ENCODE data around the gene EP400.
"Not testable (repeated sequence)": the region's sequence is repeated elsewhere in the genome, so short reads cannot be mapped to it uniquely, and the experiment has no call there.

Gene EP400

GRCh38 chr12:132044661-132045412 lies 95.1 kb downstream of the EP400 start:
- CTCF ChIA-PET, result no interaction called here
- no peak for DNase-seq (ENCODE audit: extremely low spot score)
- TF ChIP-seq CTBP1 (IDR thresholded peaks at IDR 0.05; ENCODE audit: borderline replicate concordance) (no peak), ARNT (IDR thresholded peaks at IDR 0.05) (no peak), FOXM1 (IDR thresholded peaks at IDR 0.05; ENCODE audit: borderline replicate concordance) (no peak), FOXA1 (IDR thresholded peaks at IDR 0.05) (no peak), PKNOX1 (IDR thresholded peaks at IDR 0.05) (no peak), TARDBP (IDR thresholded peaks at IDR 0.05) (no peak), SUZ12 (IDR thresholded peaks at IDR 0.05) (no peak), L3MBTL2 (conservative IDR thresholded peaks at IDR 0.05) (no peak), FOXK2 (IDR thresholded peaks at IDR 0.05) (no peak), HDGF (IDR thresholded peaks at IDR 0.05; ENCODE audit: borderline replicate concordance) (no peak)
- POLR2A ChIA-PET, result no interaction called here

DNA sequence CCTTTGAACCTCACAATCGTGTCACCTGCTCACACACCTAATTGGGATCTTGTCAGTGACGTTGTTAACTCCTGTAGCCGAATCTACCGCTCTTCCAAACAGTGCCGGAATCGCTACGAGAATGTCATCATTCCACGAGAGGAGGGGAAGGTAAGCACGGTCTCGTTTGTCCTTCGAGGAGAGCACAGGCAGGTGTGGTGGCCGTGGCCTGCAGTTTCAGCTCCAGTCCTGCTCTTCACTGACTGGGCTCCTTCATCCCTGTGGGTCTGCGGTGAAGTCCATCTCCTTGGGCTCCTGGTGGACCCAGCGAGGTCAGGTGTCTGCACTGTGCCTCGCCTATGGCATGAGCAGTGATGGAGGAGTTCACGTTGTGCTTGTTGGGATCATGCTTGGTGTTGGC lies 96.0 kb downstream of the EP400 start:
- CTCF ChIA-PET, result no interaction called here
- POLR2A ChIA-PET, result no interaction called here
- TF ChIP-seq FOXK2 (IDR thresholded peaks at IDR 0.05) (no peak), LEF1 (IDR thresholded peaks at IDR 0.05; ENCODE audit: borderline replicate concordance) (no peak), PKNOX1 (IDR thresholded peaks at IDR 0.05) (no peak)
- no peak for DNase-seq (ENCODE audit: extremely low spot score)

DNA sequence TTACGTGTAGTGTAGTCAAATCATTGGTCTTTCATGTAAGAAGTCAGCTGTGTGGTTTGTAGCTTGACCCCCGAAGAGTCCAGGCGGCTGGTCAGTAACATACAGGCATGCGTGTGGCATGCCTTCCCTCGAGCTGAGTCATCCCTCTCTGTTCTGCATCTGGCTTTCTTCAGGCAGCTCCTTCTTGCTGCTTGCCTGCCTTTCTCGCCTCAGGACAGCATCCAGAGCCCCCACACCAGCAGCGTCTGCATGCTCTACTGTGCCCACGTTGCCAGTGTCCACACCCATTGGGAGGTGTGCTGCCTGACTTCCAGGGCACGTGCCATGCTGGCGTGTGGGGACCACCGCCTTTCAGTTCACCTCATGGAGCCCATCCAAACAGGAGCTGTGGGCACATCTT lies 96.8 kb downstream of the EP400 start:
- no peak for DNase-seq (ENCODE audit: extremely low spot score)
- CTCF ChIA-PET, result no interaction called here
- POLR2A ChIA-PET, result no interaction called here
- no peak for TF ChIP-seq FOXA1 (IDR thresholded peaks at IDR 0.05)
- no peak for TF ChIP-seq BHLHE40 (IDR thresholded peaks at IDR 0.05; ENCODE audit: borderline replicate concordance)
- no peak for TF ChIP-seq FOXK2 (IDR thresholded peaks at IDR 0.05)
- no peak for TF ChIP-seq ELF4 (IDR thresholded peaks at IDR 0.05)
- no peak for TF ChIP-seq PKNOX1 (IDR thresholded peaks at IDR 0.05)
- no peak for TF ChIP-seq NFRKB (IDR thresholded peaks at IDR 0.05)
- no peak for TF ChIP-seq LEF1 (IDR thresholded peaks at IDR 0.05; ENCODE audit: borderline replicate concordance)

DNA sequence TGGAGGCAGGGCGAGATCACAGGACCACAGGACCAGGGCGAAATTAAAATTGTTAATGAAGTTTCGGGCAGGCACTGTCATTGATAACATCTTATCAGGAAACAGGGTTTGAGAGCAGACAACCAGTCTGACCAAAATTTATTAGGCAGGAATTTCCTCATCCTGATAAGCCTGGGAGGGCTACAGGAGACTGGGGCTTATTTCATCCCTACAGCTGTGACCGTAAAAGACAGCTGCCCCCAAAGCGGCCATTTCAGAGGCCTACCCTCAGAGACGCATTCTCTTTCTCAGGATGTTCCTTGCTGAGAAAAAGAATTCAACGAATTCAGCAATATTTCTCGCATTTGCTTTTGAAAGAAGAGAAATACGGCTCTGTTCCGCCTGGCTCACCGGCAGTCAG lies 97.9 kb downstream of the EP400 start:
- CTCF ChIA-PET; POLR2A ChIA-PET; DNase-seq (ENCODE audit: extremely low spot score): not testable (repeated sequence)

GRCh38 chr12:132049442-132049841 lies 99.7 kb downstream of the EP400 start:
- DNase-seq (ENCODE audit: extremely low spot score), result no peak
- ChIA-PET CTCF (no interaction called here), POLR2A (no interaction called here)
- TF ChIP-seq SUZ12 (IDR thresholded peaks at IDR 0.05), result no peak
- no peak for TF ChIP-seq CTBP1 (IDR thresholded peaks at IDR 0.05; ENCODE audit: borderline replicate concordance)
- no peak for TF ChIP-seq ZNF384 (IDR thresholded peaks at IDR 0.05)
- TF ChIP-seq FOXA1 (IDR thresholded peaks at IDR 0.05), result no peak
- no peak for TF ChIP-seq ELF4 (IDR thresholded peaks at IDR 0.05)

- DNase-seq (ENCODE audit: extremely low spot score), result no peak
- TF ChIP-seq TARDBP (IDR thresholded peaks at IDR 0.05) (no peak), L3MBTL2 (conservative IDR thresholded peaks at IDR 0.05) (no peak), PKNOX1 (IDR thresholded peaks at IDR 0.05) (no peak), LEF1 (IDR thresholded peaks at IDR 0.05; ENCODE audit: borderline replicate concordance) (no peak), NFRKB (IDR thresholded peaks at IDR 0.05) (no peak), SUZ12 (IDR thresholded peaks at IDR 0.05) (no peak), HDGF (IDR thresholded peaks at IDR 0.05; ENCODE audit: borderline replicate concordance) (no peak)
- ChIA-PET CTCF (no interaction called here), POLR2A (no interaction called here)
Observed at GRCh38 chr12:132049876-132050275, 100.1 kb downstream of the EP400 start.

DNA sequence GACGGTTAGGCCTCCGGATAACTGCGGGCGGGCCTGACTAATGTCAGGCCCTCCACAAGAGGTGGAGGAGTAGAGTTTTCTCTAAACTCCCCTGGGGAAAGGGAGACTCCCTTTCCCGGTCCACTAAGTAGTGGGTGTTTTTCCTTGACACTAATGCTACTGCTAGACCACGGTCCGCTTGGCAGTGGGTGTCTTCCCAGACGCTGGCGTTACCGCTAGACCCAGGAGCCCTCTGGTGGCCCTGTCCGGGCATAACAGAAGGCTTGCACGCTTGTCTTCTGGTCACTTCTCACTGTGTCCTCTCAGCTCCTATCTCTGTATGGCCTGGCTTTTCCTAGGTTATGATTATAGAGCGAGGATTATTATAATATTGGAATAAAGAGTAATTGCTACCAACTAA lies 102.0 kb downstream of the EP400 start:
- CTCF ChIA-PET, result interaction anchor here (0.7 kb wide), 1 partner anchor 670 kb away, joined by 3 read pairs; no protein-coding TSS in a partner anchor
- POLR2A ChIA-PET, result not testable (repeated sequence)

More for the DNA sequence above, 102.0 kb downstream of the EP400 start:
- DNase-seq (ENCODE audit: extremely low spot score), result not testable (repeated sequence)
